Panc1 (cell line): Measurements from ENCODE around the gene SCUBE3. TPM values are rescaled to one million over a fixed set of nuclear protein-coding genes. Genes with fewer than 3 reads are reported as not detected.

Experiments used
- ATAC-seq: fragments of 200-7000 bp; cut with Tn5 transposase; 2 replicates; pipeline ENCODE4 v1.9.1; 2020; ENCODE audit warnings: mild to moderate bottlenecking, moderate library complexity
- BruUV-seq: library from RNA; stranded (reverse); fragments of 400-500 nt; replicated peaks from 2 replicates; lab custom pipeline; 2021; lab: Mats Ljungman, UMichigan
- CTCF ChIA-PET: fragments of 300-600 bp; sonication (Branson Sonifier 250); formaldehyde crosslinking; loops from one replicate; lab custom pipeline; 2022; ENCODE audit warnings: antibody characterized with exemption; lab: Charles Lee
- POLR2A ChIA-PET: fragments of 300-600 bp; sonication (Branson Sonifier 250); formaldehyde crosslinking; loops from one replicate; lab custom pipeline; 2022; ENCODE audit warnings: antibody characterized with exemption; lab: Charles Lee
- DNase-seq: peaks from one replicate; pipeline ENCODE4 v3.0.0-alpha.2; 2010; ENCODE audit warnings: low read depth, low spot score
- H3K27ac ChIP-seq: 2 replicates; pipeline ENCODE4 v1.5.1; 2011; ENCODE audit warnings: mild to moderate bottlenecking, low read length, inconsistent platforms
- H3K27me3 ChIP-seq: fragments of 200-500 bp; sonication (Bioruptor generic); 2 replicates; pipeline ENCODE4 v1.6.0; 2014; ENCODE audit warnings: low read length, inconsistent platforms; ENCODE audit not compliant: control insufficient read depth, insufficient read depth
- H3K36me3 ChIP-seq: fragments of 200-500 bp; sonication (Bioruptor generic); 2 replicates; pipeline ENCODE4 v1.5.1; 2014; ENCODE audit warnings: inconsistent platforms, mild to moderate bottlenecking, low read length, moderate library complexity; ENCODE audit not compliant: control insufficient read depth, insufficient read depth
- H3K4me1 ChIP-seq: 2 replicates; pipeline ENCODE4 v1.5.1; 2011; ENCODE audit warnings: inconsistent platforms, mild to moderate bottlenecking, low read length, moderate library complexity; ENCODE audit not compliant: control insufficient read depth, insufficient read depth
- H3K4me3 ChIP-seq, 2 experiments: 2 replicates each; pipeline ENCODE4 v1.5.1; 2011 to 2012; ENCODE audit warnings: low read depth in 2 of 2, low read length in 2 of 2, mild to moderate bottlenecking in 2 of 2, inconsistent platforms in 1 of 2, moderate library complexity in 1 of 2
- H3K9me3 ChIP-seq: fragments of 200-500 bp; sonication (Bioruptor generic); 2 replicates; pipeline ENCODE4 v1.5.1; 2014; ENCODE audit warnings: low read depth, mild to moderate bottlenecking, inconsistent platforms, low read length, moderate library complexity; ENCODE audit not compliant: control insufficient read depth, insufficient read depth
- POLR2AphosphoS5 ChIP-seq: IDR thresholded peaks from 2 replicates; pipeline ENCODE4 v1.6.1; 2012; ENCODE audit warnings: mild to moderate bottlenecking, low read depth, low read length, moderate library complexity
- SIN3A ChIP-seq: IDR thresholded peaks from 2 replicates; pipeline ENCODE4 v1.6.1; 2012; ENCODE audit warnings: low read depth, mild to moderate bottlenecking, low read length, moderate library complexity, borderline replicate concordance; ENCODE audit not compliant: insufficient read depth
- TCF7L2 ChIP-seq: IDR thresholded peaks from 2 replicates; pipeline ENCODE4 v1.6.1; 2011; ENCODE audit warnings: mild to moderate bottlenecking, low read depth, low read length, inconsistent platforms
- in situ Hi-C: cut with HindIII; loops from 2 replicates; pipeline ENCODE4 v1.10.0; 2016; ENCODE audit warnings: low sequenced_read_pairs, low pct_unique_long_range_greater_than_20kb
- intact Hi-C: fragments of 100-400 bp; cut with micrococcal nuclease; formaldehyde crosslinking; loops from one replicate; pipeline ENCODE4 v1.10.0; 2022; ENCODE audit not compliant: unreplicated experiment
- total RNA-seq: library from RNA; stranded (reverse); gene quantifications from one replicate; pipeline ENCODE4 v1.2.1, GENCODE V29; 2021; ENCODE audit not compliant: unreplicated experiment
- TF ChIP-seq, protein P1 (sequence below): fragments of 450-650 bp; IDR thresholded peaks from 2 replicates; pipeline ENCODE4 v1.5.1; 2017; ENCODE audit warnings: mild to moderate bottlenecking
- TF ChIP-seq, protein P2 (sequence below), 2 experiments: IDR thresholded peaks; 2 replicates each; pipeline ENCODE4 v1.6.1; 2011 to 2012; ENCODE audit warnings: low read depth in 2 of 2, control low read depth in 1 of 2, low read length in 1 of 2, mild to moderate bottlenecking in 1 of 2, moderate library complexity in 1 of 2; ENCODE audit not compliant: insufficient read depth in 1 of 2

The SCUBE3 gene
- total RNA-seq, 1 experiment from 2014 or later = 1.6 TPM

DNA sequence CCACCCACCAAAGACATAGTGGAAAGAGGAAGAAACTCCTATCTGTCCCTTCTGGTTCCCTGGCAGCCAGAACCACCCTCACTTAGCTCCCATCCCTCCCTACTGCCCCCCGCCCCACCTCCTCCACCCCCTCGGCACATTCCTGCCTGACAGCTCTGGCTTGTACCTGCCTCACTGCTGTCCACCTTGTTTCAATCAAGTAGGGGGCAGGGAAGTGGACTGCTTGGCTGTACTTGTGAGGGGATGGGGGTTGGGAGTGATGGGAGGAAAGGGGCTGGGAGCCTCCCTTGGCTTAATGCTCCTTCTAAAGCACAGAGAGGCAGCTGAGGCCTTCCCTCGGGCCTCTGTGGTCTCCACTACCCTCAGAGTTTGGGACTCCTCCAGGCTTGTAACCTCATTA is 23.7 kb downstream of the SCUBE3 start:
- TF ChIP-seq SIN3A (no peak), POLR2AphosphoS5 (no peak), TCF7L2 (no peak)
- TF ChIP-seq, protein P1, sequence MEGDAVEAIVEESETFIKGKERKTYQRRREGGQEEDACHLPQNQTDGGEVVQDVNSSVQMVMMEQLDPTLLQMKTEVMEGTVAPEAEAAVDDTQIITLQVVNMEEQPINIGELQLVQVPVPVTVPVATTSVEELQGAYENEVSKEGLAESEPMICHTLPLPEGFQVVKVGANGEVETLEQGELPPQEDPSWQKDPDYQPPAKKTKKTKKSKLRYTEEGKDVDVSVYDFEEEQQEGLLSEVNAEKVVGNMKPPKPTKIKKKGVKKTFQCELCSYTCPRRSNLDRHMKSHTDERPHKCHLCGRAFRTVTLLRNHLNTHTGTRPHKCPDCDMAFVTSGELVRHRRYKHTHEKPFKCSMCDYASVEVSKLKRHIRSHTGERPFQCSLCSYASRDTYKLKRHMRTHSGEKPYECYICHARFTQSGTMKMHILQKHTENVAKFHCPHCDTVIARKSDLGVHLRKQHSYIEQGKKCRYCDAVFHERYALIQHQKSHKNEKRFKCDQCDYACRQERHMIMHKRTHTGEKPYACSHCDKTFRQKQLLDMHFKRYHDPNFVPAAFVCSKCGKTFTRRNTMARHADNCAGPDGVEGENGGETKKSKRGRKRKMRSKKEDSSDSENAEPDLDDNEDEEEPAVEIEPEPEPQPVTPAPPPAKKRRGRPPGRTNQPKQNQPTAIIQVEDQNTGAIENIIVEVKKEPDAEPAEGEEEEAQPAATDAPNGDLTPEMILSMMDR = no peak
- TF ChIP-seq, protein P2, sequence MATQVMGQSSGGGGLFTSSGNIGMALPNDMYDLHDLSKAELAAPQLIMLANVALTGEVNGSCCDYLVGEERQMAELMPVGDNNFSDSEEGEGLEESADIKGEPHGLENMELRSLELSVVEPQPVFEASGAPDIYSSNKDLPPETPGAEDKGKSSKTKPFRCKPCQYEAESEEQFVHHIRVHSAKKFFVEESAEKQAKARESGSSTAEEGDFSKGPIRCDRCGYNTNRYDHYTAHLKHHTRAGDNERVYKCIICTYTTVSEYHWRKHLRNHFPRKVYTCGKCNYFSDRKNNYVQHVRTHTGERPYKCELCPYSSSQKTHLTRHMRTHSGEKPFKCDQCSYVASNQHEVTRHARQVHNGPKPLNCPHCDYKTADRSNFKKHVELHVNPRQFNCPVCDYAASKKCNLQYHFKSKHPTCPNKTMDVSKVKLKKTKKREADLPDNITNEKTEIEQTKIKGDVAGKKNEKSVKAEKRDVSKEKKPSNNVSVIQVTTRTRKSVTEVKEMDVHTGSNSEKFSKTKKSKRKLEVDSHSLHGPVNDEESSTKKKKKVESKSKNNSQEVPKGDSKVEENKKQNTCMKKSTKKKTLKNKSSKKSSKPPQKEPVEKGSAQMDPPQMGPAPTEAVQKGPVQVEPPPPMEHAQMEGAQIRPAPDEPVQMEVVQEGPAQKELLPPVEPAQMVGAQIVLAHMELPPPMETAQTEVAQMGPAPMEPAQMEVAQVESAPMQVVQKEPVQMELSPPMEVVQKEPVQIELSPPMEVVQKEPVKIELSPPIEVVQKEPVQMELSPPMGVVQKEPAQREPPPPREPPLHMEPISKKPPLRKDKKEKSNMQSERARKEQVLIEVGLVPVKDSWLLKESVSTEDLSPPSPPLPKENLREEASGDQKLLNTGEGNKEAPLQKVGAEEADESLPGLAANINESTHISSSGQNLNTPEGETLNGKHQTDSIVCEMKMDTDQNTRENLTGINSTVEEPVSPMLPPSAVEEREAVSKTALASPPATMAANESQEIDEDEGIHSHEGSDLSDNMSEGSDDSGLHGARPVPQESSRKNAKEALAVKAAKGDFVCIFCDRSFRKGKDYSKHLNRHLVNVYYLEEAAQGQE (IDR thresholded peaks at IDR 0.05; ENCODE audit: insufficient read depth in 1 of 2, low read depth in 2 of 2, low read length in 1 of 2) = no peak
- intact Hi-C loops (no loop called here), in situ Hi-C loops (no loop called here)
- POLR2A ChIA-PET = no interaction called here
- DNase-seq (no peak), ATAC-seq (no peak)
- Histone ChIP-seq H3K36me3 (no peaks in the 10 kb centered on the region), H3K9me3 (no peaks in the 10 kb centered on the region; the same call in 1 of the 2 replicates), H3K27me3 (no peaks in the 10 kb centered on the region), H3K4me1 (peaks cover 2% of the 10 kb centered on the region), H3K4me3 (no peak overlapping the region), H3K27ac (no peak overlapping the region)
- CTCF ChIA-PET = no interaction called here
- no TSS peak for BruUV-seq

DNA sequence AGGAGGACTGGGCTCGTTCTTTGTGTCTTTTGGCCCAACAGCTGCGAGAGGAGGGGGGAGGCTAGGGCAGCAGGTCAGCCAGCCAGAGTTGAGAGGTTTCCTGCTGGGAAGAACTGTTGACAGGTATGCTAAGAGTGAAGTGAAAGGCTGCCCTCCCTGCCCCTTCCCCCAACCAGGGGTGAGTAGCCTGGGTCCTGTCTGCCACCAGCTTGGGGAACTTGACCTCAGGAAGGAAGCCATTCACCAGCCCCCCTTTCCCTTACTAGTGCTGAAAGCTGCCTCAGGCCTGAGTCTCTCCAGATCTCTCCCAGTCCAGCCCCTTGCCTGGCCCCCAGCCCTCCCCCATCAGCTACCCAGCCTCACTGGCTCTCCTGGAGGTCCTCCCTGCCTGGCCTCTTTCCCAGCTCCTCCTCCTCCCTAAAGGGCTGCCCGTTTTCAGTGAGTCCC is 25.1 kb downstream of the SCUBE3 start:
- ChIA-PET CTCF (no interaction called here), POLR2A (no interaction called here)
- no peak for DNase-seq
- Histone ChIP-seq H3K27me3 (no peaks in the 10 kb centered on the region), H3K9me3 (no peaks in the 10 kb centered on the region; the same call in 1 of the 2 replicates), H3K4me1 (peaks cover 2% of the 10 kb centered on the region), H3K27ac (no peak overlapping the region), H3K36me3 (no peaks in the 10 kb centered on the region), H3K4me3 (no peak overlapping the region)
- no peak for ATAC-seq
- BruUV-seq = no TSS peak
- intact Hi-C loops = no loop called here
- in situ Hi-C loops = no loop called here
- TF ChIP-seq SIN3A (no peak), TCF7L2 (no peak), POLR2AphosphoS5 (no peak)
- TF ChIP-seq, protein P2 (IDR thresholded peaks at IDR 0.05; ENCODE audit: insufficient read depth in 1 of 2, low read depth in 2 of 2, low read length in 1 of 2) = no peak
- TF ChIP-seq, protein P1 = no peak
